Measurements from ENCODE around the gene TMEM186. TPM values are rescaled to one million over a fixed set of nuclear protein-coding genes. Genes with fewer than 3 reads are reported as not detected.

TMEM186 gene
- total RNA-seq, 6 experiments from 2014 or later = 5.0 to 9.4 (median 6.9) TPM

- Histone ChIP-seq H3K4me1 (peaks cover 0 to 9% (median 0%) of the 10 kb centered on the region in 4 donors), H3K36me3 (peaks cover 4 to 56% (median 28%) of the 10 kb centered on the region in 4 donors), H3K27ac (no peak overlapping the region), H3K9me3 (no peaks in the 10 kb centered on the region), H3K27me3 (no peaks in the 10 kb centered on the region), H3K4me3 (no peak overlapping the region)
- ATAC-seq = no peak
- DNase-seq = no peak
- WGBS (ENCODE audit: insufficient coverage, low coverage, low lambda C conversion rate, missing lambda C conversion rate) = 82% methylated on average over 6 of the region's 6 CpGs
- TF ChIP-seq CTCF (IDR thresholded peaks at IDR 0.05) (no peak), POLR2A (IDR thresholded peaks at IDR 0.05) (no peak)
- intact Hi-C loops (cut with DNase I) = no loop called here
Observed at GRCh38 chr16:8816967-8817655, 19.7 kb upstream of the TMEM186 start.

GRCh38 chr16:8814095-8814806, 16.8 kb upstream of the TMEM186 start:
- Histone ChIP-seq H3K27ac (no peak overlapping the region), H3K27me3 (no peaks in the 10 kb centered on the region), H3K4me3 (no peak overlapping the region), H3K36me3 (peaks cover 18 to 82% (median 44%) of the 10 kb centered on the region in 4 donors), H3K9me3 (no peaks in the 10 kb centered on the region), H3K4me1 (peaks cover 0 to 2% (median 0%) of the 10 kb centered on the region in 4 donors)
- 89% methylated on average over 13 of the region's 14 CpGs for WGBS (ENCODE audit: insufficient coverage, low coverage, low lambda C conversion rate, missing lambda C conversion rate)
- intact Hi-C loops (cut with DNase I) = no loop called here
- TF ChIP-seq CTCF (IDR thresholded peaks at IDR 0.05) (no peak), POLR2A (IDR thresholded peaks at IDR 0.05) (no peak)
- DNase-seq (no peak), ATAC-seq (no peak)

GRCh38 chr16:8812162-8812843, 14.9 kb upstream of the TMEM186 start:
- no peaks in the 10 kb centered on the region for H3K27me3 ChIP-seq
- H3K27ac ChIP-seq = no peak overlapping the region
- H3K9me3 ChIP-seq = no peaks in the 10 kb centered on the region
- intact Hi-C loops (cut with DNase I) = no loop called here
- peaks cover 30 to 82% (median 56%) of the 10 kb centered on the region in 4 donors for H3K36me3 ChIP-seq
- ATAC-seq (no peak), DNase-seq (no peak)
- peaks cover 0 to 17% (median 6%) of the 10 kb centered on the region in 4 donors for H3K4me1 ChIP-seq
- no peak for TF ChIP-seq CTCF (IDR thresholded peaks at IDR 0.05)
- TF ChIP-seq POLR2A (IDR thresholded peaks at IDR 0.05) = no peak
- 62% methylated on average over 11 of the region's 12 CpGs for WGBS (ENCODE audit: insufficient coverage, low coverage, low lambda C conversion rate, missing lambda C conversion rate)
- H3K4me3 ChIP-seq = no peak overlapping the region

- TF ChIP-seq POLR2A (IDR thresholded peaks at IDR 0.05) = no peak
- no peak for TF ChIP-seq CTCF (IDR thresholded peaks at IDR 0.05)
- DNase-seq = peak; percentile 76 to 92 (median 90)
- peak overlapping the region in 2 of 3 donors; percentile 42 to 69 for H3K27ac ChIP-seq
- peaks cover 31 to 89% (median 57%) of the 10 kb centered on the region in 4 donors for H3K36me3 ChIP-seq
- intact Hi-C loops (cut with DNase I) = loop anchor here in 1 of 2 donors (10.0 kb wide), 1 partner anchor 56 kb away; the partner anchor contains the start of gene CARHSP1
- 30% methylated on average over 11 of the region's 11 CpGs for WGBS (ENCODE audit: insufficient coverage, low coverage, low lambda C conversion rate, missing lambda C conversion rate)
- H3K27me3 ChIP-seq = no peaks in the 10 kb centered on the region
- H3K4me1 ChIP-seq = peaks cover 0 to 17% (median 6%) of the 10 kb centered on the region in 4 donors
- ATAC-seq = peak; percentile 87 to 93 (median 90)
- no peak overlapping the region for H3K4me3 ChIP-seq
- no peaks in the 10 kb centered on the region for H3K9me3 ChIP-seq
Observed at GRCh38 chr16:8808613-8809353, 11.3 kb upstream of the TMEM186 start.
